ENCODE measurements around the gene FBXL20. TPM values are rescaled to one million over a fixed set of nuclear protein-coding genes. Genes with fewer than 3 reads are reported as not detected.
A peak's percentile ranks its signal among the peaks of the same experiment; 100 is the strongest.

Gene FBXL20
- total RNA-seq, 1 donor from 2014 or later, result 9.4 TPM

DNA sequence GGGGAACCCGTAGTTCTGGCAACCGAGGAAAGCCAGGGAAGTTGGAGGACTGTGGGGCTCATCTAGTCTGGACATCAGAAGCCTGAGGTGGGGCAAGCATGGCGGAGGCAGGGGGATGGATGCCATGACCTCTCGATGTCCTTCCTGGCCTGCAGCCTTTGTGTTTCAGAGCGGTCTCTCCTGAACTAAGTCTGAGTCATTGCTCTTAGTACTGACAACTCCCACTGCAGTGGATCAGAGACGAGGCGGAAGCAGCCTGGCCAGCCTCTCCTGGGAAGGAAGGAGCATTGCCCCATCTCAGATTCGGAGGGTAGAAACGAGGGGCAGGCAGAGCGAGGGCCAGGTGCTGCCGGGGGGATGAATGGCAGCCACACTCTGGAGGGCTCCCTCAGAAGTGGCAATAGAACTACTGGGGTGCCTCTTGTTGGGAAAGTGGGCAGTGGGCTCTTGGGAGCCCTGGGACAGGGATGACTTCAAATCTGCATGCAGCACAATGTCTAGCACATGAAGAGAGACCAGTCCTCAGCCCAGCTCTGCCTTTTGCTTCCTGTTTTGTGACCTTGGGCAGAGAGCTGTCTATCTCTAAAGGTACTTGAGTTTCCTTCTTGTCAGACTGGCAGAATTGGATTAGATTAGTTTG is 172.0 kb downstream of the FBXL20 start:
- DNase-seq (ENCODE audit: low read depth), result no peak

DNA sequence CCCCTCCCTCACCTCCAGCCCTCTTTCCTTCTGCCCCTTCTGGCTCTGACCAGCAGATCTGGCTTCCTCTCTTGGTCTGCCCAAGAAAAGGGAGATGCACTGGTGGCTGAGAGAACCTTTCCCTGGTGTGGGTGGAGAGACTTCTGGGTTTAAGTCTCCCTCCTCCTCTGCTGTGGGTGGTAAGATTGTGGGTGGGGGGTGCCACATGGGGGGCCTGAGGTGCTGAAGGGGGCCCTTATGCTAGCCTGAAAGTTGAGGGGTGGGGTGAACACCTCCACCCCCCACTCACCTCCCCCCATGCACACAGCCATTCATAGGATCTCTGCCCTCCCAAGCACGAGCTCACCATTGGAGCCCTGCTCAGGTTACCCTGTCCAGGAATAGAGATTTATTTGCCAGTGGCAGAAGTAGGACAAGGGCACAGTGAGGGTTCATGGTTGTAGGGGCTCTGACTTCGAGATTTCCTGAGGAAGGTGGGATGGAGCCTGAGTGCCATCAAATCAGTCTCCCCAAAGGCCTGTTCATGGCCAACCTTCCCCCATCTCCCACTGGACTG is 174.0 kb downstream of the FBXL20 start:
- DNase-seq (ENCODE audit: low read depth), result no peak

GRCh38 chr17:39225959-39226683 is 175.3 kb downstream of the FBXL20 start:
- peak; percentile 62 for DNase-seq (ENCODE audit: low read depth)

DNA sequence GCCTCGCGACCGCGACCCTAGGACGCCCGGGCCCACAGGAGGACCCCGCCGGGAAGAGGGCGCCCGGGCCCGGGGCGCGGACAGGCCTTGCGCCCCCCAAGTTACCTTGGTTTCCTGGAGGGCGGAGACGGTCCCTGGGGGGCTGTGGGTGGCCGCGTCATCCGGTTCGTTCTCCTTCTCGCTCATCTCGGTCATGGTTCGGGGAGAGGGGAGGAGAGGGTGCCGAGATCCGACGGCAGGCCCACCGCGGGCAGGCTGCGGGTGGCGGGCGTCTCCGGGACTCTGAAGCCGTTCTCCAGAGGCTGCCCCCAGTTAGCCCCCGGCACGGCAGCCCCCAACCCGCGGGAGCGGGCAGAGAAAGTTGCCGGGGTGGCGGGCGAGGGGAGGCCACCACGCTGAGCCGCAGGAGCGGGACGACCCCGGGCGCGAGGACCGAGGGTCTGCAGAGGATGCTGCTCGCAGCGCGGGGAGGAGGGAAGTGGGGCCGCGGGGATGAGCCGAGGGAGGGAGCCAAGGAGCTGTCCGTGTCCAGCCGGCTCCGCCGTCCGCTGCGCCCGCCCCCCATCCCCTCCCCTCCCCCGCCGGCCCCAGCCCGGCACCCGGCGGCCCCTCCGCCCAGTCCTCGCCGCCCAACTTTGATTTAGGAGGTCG is 176.0 kb downstream of the FBXL20 start, which contains the start of gene STAC2:
TSS of gene STAC2 (minus strand) at position 638 of the 651 bp plus-strand sequence. CDS start at position 195, 443 bp downstream.
- no peak for DNase-seq (ENCODE audit: low read depth)

DNA sequence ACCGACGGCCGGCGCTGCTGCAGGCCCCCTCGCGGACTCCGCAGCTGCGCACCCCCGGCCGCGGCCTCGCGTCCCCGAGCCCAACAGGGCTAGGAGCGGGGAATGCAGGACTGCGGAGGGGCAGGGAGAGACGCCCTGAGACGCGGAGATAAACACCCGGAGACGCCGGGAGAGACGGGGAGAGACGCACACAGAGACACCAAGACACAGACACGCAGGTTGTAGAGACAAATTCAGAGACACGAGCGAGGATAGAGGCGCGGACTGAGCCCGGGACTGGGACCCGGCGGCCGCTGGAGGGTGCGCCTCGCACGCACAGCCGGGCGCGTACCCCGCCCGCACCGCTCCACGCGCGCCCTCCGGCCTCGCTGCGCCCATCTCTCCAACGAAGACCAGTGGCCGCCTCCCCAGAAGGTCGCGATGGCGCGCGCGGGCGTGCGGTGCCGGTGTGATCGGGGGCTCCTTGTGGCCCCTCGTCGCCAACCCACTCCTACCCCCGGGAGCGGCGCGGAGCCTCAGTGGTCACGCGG is 176.6 kb downstream of the FBXL20 start:
- DNase-seq (ENCODE audit: low read depth), result no peak

DNA sequence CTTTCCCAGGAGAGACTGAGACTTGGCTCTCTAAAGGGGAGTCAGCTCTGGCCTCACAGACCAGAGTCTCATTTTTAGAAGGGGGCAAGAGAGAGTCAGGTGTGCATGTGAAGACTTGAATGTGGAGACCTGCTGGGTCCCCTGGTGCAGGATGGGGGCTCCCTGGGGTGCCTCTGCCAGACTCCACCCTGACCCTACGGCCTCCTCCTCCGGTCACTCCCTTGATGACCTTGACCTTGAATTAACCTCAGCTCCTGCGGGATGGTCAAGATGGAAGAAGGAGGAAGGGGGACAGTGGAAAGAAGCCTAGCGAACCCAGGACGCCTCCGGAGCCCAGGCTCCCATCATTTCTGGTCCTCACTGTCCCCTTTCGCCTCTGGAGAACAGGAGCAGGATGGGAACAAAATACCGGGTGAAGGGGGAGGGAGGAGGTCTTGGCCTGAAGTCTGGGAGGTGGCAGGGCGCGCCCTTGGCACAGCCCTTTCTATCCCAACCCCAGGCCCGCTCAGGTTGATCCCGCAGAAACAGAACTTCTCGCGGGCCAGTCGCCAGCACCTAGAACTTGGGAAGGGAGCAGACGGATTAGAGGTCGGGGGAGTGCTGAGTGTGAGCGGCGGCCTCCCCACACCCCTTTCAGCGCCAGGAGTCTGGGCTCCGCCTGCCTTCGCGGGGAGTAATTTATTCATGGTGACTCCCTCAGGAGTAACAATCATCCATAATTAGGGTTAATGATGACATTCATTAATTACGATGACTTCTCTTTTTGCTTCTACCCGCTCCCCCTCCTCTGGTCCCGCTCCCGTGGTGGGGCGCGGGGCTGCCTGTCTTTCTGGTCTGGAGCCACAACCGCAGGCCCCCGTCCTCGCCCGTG is 177.3 kb downstream of the FBXL20 start:
- DNase-seq (ENCODE audit: low read depth), result no peak

DNA sequence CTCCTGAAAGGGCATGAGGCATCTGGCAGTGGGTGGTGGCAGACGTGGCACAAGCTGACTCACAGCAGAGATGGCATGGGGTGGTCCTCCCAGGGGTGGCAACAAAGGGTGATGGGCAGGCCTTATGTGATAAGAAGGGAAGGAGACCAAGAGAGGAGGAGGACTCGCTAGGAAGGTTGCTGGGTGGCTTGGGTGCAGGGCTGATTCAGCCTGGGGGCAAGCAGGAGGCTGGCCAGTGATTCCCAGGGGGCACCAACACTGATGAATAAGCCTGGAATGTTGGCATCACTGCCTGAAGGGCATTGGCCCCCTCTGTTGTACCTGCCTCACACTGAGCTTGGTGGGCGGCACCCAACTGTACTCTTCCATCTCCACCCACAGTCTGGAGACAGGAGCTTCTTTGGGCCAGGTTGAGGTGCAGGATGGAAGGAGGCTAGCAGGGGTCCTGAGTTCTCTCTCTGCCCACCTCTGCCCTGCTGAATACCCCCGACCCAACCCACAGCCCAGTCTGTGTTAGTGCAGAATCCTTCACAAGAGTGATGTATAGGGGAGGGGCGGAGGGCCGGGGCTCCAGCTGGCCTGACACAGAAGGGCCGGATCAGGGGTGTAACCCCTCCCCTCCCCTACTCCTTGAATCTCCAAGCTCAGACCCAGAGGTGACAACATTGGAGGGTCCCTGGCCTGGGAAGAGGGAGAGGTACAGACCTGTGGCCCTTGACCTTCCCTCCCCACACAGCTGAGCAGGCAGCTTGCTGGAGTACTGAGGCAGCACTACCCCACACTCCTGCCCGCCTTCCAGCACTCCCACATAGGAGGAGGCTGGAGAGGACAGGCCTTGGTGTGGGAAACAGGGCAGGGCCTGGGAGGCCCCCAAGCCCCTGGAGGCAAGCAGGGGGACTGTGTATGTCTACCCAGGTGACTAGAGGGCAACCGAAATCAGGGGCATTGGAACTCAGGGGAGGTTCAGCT is 178.3 kb downstream of the FBXL20 start:
- no peak for DNase-seq (ENCODE audit: low read depth)

- no peak for DNase-seq (ENCODE audit: low read depth)
Measured at GRCh38 chr17:39222151-39222550, 179.3 kb downstream of the FBXL20 start.

DNA sequence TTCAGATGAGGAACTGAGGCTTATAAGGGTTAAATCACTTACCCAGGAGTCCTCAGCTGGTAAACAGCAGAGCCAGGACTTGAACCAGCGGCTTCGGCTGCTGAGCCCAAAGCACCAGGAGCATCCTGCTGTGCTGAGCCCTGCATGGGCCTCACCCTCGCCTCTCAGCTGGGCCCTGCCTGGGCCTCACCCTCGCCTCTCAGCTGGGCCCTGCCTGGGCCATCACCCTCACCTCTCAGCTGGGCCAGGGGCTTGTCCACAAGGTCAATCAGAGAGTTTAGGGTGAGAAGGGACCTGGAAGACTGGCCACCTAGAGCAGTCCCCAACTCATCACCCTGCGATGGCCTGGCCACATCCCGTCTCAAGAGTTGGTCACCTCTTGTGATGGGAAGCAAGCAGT is 179.9 kb downstream of the FBXL20 start:
- DNase-seq (ENCODE audit: low read depth), result no peak

- DNase-seq (ENCODE audit: low read depth), result peak; percentile 50
Measured at GRCh38 chr17:39219647-39220154, 181.7 kb downstream of the FBXL20 start.

- peak; percentile 52 for DNase-seq (ENCODE audit: low read depth)
Measured at GRCh38 chr17:39218906-39219305, 182.5 kb downstream of the FBXL20 start.

GRCh38 chr17:39217734-39218369 is 183.6 kb downstream of the FBXL20 start:
- DNase-seq (ENCODE audit: low read depth), result no peak

DNA sequence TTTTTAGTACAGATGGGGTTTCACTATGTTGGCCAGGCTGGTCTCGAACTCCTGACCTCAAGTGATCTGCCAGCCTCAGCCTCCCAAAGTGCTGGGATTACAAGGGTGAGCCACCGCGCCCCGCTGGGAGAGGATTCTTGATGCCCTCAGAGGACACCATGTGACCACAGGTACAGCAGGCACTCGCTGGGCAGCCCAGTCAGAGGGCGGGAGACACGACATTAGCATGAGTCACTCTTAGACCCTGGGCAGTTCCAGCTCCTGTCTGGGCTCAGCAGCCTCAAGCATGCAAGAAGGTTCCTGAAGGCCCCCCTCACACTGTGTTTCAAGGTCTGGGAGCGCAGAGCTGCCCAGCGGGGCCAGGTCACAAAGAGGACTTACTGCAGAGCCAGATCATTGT is 187.6 kb downstream of the FBXL20 start:
- DNase-seq (ENCODE audit: low read depth), result no peak

DNA sequence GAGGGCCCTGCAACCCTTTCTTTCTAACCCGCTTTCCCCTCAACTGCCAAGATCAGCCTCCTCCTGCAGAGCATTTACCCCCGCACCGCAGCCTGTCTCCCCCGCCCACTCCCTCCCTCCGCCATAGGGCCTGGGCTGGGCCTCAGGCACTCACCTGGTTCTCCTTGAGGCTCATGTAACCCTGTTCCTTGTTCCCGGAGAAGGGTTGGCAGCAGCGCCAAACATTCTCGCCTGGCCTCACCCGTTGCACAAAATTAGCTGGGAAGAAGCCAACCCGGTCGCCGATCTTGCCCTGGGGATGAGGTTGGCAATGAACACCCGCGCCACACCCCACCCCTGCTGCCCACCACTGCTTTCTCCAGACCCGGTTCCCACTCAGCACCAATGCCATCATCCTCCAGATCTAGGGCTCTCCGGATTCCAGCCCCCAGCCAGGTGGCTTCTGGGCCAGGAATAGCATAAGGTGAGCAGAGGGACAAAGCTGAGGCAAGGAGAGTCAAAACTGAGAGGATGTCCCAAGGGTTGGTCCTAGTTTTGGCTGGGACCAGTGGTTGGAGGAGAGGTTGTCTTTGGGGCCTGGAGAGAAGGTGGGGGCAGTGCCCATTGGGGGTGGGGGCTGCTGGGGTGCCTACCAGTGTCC is 188.5 kb downstream of the FBXL20 start:
- no peak for DNase-seq (ENCODE audit: low read depth)

DNA sequence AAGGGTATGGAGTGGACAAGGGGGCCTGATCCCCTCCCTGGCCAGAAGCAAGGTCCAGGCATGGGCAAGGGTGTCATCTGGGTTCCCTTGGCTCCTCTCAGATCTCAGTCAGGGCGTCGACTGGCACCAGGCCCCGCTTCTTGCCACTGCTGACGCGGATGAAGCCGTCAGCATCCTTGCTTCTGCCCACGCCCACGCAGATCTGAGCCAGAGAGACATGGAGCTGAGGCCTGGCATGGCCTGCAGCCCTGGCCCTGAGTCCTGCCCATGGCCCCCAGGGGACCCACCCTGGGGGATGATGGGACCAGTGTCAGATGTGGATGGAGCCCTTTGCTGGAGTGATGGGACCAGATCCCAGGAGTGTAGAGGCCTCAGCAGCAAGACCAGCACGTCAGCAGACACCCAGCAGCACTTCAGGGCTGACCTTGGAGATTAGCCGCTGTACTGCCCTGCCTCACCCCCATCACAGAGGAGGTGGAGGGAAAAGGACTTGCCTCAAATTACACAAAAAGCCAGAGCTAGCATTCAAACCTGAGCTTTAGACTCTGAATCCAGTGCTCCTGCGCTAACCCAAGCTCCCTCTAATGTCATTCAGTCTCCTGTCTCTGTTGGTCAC is 189.1 kb downstream of the FBXL20 start:
- DNase-seq (ENCODE audit: low read depth), result no peak

DNA sequence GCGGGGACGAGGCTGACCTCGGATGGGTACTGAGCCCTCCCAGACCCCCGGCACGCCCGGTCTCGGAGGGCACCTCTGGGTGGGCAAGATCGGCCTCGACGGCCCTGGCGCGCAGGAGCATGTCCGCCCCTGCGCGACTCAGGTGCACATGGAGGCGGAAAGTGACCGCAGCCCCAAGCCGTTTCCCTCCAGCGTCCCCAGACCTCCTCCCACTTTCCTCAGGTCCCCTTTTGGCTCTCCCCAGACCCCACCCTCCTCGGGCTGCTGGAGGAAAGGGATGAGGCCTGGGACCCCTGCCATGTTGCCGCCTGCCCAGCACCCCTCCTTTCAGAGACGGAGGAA is 191.4 kb downstream of the FBXL20 start:
- no peak for DNase-seq (ENCODE audit: low read depth)

GRCh38 chr17:39209317-39210092 is 191.9 kb downstream of the FBXL20 start:
- peak; percentile 71 for DNase-seq (ENCODE audit: low read depth)

All from myocyte (in vitro differentiated cells).